Right lobe of liver (tissue), 4 donors: Measurements from ENCODE around the gene KCNJ16.

ENCODE experiments used
- CTCF ChIP-seq, 4 donors: fragments of 200-600 bp in 3 of 4; fragments of 450-650 bp in 1 of 4; IDR thresholded peaks; one replicate each; pipeline versions ENCODE4 v1.5.1 to v1.8.0; 2016 to 2022; ENCODE audit warnings: antibody characterized with exemption in 4 of 4, mild to moderate bottlenecking in 2 of 4
- POLR2A ChIP-seq: fragments of 450-650 bp; IDR thresholded peaks from one replicate; pipeline ENCODE4 v1.6.1; 2017; ENCODE audit warnings: antibody characterized with exemption, mild to moderate bottlenecking
- donor health status: DM: no; HTN: no; CAD: no.
- donor health status: DM: no; HTN: no; CAD: no.
- donor health status: DM: no; HTN: yes; CAD: no.

GRCh38 chr17:70059649-70060048, 15.4 kb upstream of the KCNJ16 start:
- no peak for TF ChIP-seq CTCF (IDR thresholded peaks at IDR 0.05)
- TF ChIP-seq POLR2A, result no peak
